ENCODE data around the gene DDX23.

The DDX23 gene

DNA sequence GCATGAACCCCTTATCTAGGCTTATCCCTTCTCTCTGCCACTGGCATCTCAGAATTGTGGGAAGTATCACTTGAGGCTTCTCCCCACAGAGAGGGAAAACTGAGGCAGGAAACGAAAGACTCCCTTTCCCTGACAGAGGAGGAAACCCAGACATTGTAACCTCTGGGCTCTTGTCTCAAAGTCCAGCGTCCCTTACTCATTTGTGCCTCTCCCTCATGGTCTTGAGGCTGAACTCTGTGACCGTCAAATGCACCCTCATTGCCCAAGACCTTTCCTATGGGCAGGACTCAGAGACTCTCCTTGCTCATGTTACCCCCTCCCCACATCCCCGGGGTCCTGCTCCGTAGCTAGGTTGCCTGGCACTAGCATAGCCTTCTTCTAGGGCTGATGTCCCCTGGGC is 29.8 kb downstream of the DDX23 start:
- ChIA-PET POLR2A (no interaction called here), CTCF (interaction anchor here (1.4 kb wide), 1 partner anchor 25 kb away, joined by 5 read pairs; no protein-coding TSS in a partner anchor)
- no peak for DNase-seq (ENCODE audit: extremely low spot score)
- TF ChIP-seq, protein P1, sequence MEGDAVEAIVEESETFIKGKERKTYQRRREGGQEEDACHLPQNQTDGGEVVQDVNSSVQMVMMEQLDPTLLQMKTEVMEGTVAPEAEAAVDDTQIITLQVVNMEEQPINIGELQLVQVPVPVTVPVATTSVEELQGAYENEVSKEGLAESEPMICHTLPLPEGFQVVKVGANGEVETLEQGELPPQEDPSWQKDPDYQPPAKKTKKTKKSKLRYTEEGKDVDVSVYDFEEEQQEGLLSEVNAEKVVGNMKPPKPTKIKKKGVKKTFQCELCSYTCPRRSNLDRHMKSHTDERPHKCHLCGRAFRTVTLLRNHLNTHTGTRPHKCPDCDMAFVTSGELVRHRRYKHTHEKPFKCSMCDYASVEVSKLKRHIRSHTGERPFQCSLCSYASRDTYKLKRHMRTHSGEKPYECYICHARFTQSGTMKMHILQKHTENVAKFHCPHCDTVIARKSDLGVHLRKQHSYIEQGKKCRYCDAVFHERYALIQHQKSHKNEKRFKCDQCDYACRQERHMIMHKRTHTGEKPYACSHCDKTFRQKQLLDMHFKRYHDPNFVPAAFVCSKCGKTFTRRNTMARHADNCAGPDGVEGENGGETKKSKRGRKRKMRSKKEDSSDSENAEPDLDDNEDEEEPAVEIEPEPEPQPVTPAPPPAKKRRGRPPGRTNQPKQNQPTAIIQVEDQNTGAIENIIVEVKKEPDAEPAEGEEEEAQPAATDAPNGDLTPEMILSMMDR (IDR thresholded peaks at IDR 0.05; ENCODE audit: control extremely low read depth, extremely low read depth, low read depth, missing control alignments): no peak

DNA sequence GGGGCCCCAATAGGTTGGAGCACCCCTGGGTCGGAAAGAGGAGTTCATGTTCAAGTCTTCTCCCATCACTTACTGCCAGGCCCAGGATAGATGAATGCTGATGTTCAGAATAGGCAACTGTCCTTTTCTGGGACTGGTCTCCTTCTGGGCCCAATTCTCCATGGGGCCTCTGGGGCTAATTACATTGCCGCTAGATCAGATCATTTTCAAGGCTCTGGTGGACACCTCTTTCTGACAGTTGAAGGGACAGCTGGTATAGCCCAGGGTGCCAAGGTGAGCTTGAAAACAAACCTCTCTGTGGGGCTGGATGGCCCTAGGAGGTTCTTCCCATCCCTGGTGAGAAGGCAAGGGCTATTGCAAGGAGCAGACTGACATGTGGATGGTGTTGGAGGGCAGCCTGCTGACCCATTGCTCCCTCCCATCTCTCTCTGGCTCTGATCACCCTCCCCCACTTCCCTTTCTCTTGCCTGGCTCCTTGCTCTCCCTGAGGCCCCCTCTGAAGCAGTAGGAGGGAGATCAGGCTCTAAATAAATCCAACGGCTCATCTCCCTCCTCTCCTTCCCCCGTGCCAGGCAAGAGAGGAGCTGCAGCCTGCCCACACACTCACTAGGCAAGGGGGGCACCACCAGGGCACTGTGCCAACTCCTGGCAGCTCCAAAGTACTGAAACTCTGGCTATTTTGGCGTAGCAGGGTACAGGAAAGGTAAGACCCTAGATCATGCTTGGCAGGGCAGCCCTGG is 31.8 kb downstream of the DDX23 start:
- ChIA-PET CTCF (interaction anchor here (0.6 to 1.4 kb wide), 11 partner anchors 8 to 168 kb away, joined by 3 to 9 read pairs (median 4); partner anchors contain the start of gene DDX23), POLR2A (interaction anchor here (0.5 kb wide), 1 partner anchor 32 kb away, joined by 5 read pairs; the partner anchor contains the start of gene DDX23)
- DNase-seq (ENCODE audit: extremely low spot score): no peak
- TF ChIP-seq, protein P1 (IDR thresholded peaks at IDR 0.05; ENCODE audit: control extremely low read depth, extremely low read depth, low read depth, missing control alignments): no peak

DNA sequence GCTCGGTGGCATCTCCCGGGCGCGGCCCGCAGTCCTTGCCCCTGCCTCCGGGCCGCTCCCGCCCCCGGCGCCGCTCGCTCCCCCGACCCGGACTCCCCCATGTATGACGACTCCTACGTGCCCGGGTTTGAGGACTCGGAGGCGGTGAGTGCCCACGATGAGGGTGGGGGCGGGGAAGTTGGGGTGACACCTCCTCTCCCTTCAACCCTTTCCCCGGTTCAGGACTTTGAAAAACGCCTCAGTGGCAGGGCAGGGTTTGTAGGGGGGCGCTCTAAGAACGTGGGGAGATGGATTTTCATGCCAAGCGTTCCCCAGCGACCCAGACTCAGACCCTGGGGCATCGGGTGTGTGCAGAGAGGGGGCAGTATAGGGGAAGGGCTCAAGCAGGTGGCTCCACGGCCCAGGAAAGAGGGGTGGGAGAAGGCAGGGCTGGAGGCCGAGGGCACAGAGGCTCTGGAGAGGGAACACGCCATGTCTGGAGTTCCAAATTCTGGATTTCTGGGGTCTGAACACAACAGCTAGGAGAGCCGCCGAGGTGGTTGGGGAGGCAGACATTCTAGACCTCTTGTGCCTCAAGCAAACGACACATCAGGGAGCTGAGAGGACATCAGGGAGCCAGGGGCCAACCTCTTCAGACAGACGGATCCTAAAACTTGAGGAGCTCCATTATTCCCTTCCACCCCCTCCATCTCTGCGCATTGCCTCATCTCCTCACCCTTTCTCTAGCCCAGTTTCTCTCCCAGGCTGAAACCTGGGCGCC is 33.0 kb downstream of the DDX23 start:
- CTCF ChIA-PET: interaction anchor here (0.6 to 1.4 kb wide), 13 partner anchors 9 to 169 kb away, joined by 3 to 9 read pairs (median 4); partner anchors contain the start of gene DDX23
- POLR2A ChIA-PET: no interaction called here
- TF ChIP-seq, protein P1 (IDR thresholded peaks at IDR 0.05; ENCODE audit: control extremely low read depth, extremely low read depth, low read depth, missing control alignments): peak; percentile 37
- DNase-seq (ENCODE audit: extremely low spot score): no peak

DNA sequence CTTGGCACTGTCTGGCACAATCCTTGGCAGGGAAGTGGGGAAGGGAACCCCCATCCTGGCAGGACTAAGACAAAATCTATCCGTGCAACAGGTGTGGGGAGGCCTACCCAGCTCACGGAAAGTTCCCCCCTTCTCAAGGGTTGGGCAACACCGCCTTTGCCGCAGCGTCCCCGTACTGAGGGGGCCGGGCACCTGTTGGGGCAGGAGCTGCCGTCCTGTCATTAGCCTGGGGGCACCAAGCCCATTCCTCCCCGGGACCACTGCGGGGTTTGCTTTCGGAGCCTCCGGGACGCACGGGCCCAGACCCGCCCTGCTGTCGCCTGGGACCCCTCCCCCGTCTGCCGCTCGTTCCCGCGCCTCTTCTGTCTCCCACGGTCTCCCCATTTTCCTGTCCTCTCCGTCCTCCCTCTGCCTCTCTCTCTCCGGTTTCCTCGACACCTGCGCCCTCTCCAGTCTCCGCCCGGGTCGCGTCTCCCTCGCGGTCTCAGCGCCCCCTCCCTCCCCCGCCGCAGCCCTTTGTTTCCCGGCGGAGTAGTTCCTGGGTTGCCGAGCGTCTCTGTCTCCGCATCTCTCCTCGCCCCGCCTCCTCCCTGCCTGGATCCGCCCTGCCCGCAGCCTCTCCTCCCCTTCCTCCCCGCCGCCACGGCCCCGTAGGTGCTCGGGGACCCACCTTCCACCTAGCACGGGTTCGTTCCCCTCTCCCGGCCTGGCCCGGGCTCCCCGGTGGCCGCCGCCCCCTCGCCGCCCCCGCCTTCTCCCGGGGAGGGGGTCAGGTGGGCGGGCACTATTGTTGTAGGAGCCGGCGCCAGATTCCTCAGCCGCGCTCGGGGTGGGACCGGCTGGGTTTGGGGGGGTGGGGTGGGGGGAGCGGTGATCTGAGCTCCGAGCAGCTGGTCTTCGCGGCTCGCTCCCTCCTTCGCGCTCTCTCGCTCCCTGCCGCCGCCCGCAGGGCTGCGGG is 33.8 kb downstream of the DDX23 start, which contains the start of gene CACNB3:
CACNB3 (plus strand) TSS at position 624 of the 958 bp plus-strand sequence. CDS start 434 bp downstream, outside the sequence.
- POLR2A ChIA-PET: no interaction called here
- DNase-seq (ENCODE audit: extremely low spot score): peak; percentile 80
- CTCF ChIA-PET: interaction anchor here (1.0 to 5.4 kb wide), 4 partner anchors 8 to 73 kb away, joined by 3 to 70 read pairs (median 28); partner anchors contain the start of gene DDX23
- TF ChIP-seq, protein P1 (IDR thresholded peaks at IDR 0.05; ENCODE audit: control extremely low read depth, extremely low read depth, low read depth, missing control alignments): no peak

DNA sequence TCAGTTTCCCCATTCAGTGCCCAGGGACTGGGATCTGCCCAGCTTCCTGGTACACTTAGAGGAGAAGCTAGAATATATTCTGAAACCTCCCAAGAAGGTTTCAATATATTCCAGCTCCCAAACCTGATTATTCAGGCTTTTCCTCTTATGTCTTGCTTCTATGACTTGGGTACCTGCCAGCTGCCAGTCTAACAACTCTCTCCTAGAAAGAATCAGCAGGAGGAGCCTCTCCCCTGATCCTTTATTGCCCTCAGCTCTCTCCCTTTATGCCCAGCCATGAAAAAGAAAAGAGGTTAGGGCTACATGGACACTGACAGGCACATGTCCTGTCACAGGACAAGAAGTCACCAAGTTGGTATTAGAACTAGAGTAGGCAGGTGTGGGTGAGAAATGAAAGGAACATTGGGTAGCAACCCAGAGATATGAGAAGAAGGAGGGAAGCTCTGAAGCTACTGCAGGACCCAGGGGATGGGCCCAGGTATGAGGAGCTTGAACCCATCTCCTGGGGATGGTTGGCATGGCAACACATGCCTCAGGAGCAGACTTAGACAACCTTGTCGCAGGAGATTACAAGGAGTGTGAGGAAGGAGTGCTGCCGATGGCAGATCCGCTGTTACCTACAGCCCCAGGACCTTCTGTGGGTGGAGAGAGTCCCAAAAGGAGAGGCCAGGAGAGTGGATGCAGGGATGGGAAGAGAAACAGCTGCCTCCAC is 35.7 kb downstream of the DDX23 start:
- TF ChIP-seq, protein P1 (IDR thresholded peaks at IDR 0.05; ENCODE audit: control extremely low read depth, extremely low read depth, low read depth, missing control alignments): no peak
- DNase-seq (ENCODE audit: extremely low spot score): no peak
- POLR2A ChIA-PET: no interaction called here
- CTCF ChIA-PET: interaction anchor here (1.0 to 5.4 kb wide), 14 partner anchors 10 to 182 kb away, joined by 3 to 70 read pairs (median 7); partner anchors contain the start of gene DDX23

All from GM10248 (cell line).